Tibial nerve (tissue), 3 donors: Measurements from ENCODE around the gene HSPA4L.

ENCODE experiments used
- CTCF ChIP-seq, 5 experiments: fragments of 200-600 bp in 3 of 5; fragments of 450-650 bp in 2 of 5; sonication (generic) in 3 of 5; IDR thresholded peaks; one replicate each; pipeline ENCODE4 v1.5.1; 2016 to 2019; ENCODE audit warnings: antibody characterized with exemption in 5 of 5, mild to moderate bottlenecking in 3 of 5, moderate library complexity in 2 of 5
- POLR2A ChIP-seq, 2 donors: fragments of 450-650 bp; IDR thresholded peaks; one replicate each; pipeline ENCODE4 v1.6.1; 2017; ENCODE audit warnings: antibody characterized with exemption in 2 of 2, mild to moderate bottlenecking in 2 of 2, moderate library complexity in 2 of 2

DNA sequence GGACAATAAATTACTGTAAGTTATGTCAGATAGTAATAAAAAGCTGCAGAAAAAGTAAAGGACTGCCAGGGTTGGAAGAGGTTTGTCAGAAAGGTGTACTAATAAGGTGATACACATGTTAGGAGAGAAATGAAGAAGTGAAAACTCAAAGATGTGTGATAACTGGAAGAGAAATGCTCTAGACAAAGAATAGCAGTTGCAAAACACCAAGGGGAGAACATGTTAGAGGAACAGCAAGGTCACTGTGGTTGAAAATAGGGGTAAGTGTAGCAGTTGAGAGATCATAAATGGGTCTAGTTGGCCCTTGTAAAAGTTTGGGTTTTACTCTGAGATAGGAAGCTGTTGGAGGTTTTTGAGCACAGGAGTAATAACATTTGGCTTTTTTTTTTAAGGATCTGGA is 46.9 kb downstream of the HSPA4L start:
- TF ChIP-seq CTCF (IDR thresholded peaks at IDR 0.05), result no peak
- no peak for TF ChIP-seq POLR2A (IDR thresholded peaks at IDR 0.05)
